Muscle layer of colon (tissue), 2 donors: ENCODE measurements around the gene XRRA1.
A peak's percentile ranks its signal among the peaks of the same experiment; 100 is the strongest.

Experiments
- H3K27ac ChIP-seq: one replicate; pipeline ENCODE4 v1.7.0; 2013; ENCODE audit warnings: low read depth, mild to moderate bottlenecking, low read length, moderate library complexity
- H3K27me3 ChIP-seq, 2 donors: one replicate each; pipeline ENCODE4 v1.7.0; 2013; ENCODE audit warnings: low read length in 2 of 2, mild to moderate bottlenecking in 2 of 2; ENCODE audit not compliant: insufficient read depth in 2 of 2, control insufficient read depth in 1 of 2
- H3K36me3 ChIP-seq: one replicate; pipeline ENCODE4 v1.7.0; 2013; ENCODE audit warnings: mild to moderate bottlenecking, low read length; ENCODE audit not compliant: insufficient read depth
- H3K4me1 ChIP-seq: one replicate; pipeline ENCODE4 v1.7.0; 2013; ENCODE audit warnings: mild to moderate bottlenecking, low read length; ENCODE audit not compliant: insufficient read depth
- H3K4me3 ChIP-seq, 2 donors: one replicate each; pipeline ENCODE4 v1.7.0; 2013; ENCODE audit warnings: low read length in 2 of 2, low read depth in 1 of 2, mild to moderate bottlenecking in 1 of 2, moderate library complexity in 1 of 2
- H3K9ac ChIP-seq: one replicate; pipeline ENCODE4 v1.7.0; 2013; ENCODE audit warnings: low read length
- H3K9me3 ChIP-seq: one replicate; pipeline ENCODE4 v1.7.0; 2013; ENCODE audit warnings: mild to moderate bottlenecking, low read length
- donor health status: abdominal sarcoma.
- donor health status: Adenocarcinoma of cecum.

The XRRA1 gene

DNA sequence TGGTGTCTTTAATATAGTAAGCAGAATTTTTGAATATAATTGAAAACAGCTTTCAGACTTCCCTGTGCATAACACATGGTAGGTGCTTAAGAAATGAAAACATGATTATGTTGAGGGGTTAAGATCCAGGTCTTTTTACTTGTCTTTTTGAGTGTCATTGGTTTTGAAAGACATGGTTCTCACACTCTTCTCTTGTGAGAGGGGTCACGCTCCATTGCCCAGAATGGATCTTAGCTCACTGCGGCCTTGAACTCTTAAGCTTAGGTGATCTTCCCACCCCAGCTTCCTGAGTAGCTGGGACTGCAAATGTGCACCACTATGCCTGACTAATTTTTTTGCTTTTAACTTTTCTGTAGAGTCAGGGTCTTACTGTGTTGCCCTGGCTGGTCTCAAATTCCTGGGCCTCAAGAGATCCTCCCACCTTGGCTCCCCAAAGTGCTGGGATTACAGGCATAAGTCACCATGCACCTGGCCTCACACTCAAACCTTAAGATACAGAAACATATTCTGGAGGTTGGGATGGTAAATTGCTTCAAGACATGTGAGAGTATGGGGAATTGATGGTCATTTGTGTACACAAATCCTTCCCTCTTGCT, 1.6 kb upstream of the XRRA1 start:
- H3K9me3 ChIP-seq, result no peaks in the 10 kb centered on the region
- peaks cover 21% of the 10 kb centered on the region for H3K4me1 ChIP-seq
- no peak overlapping the region for H3K27ac ChIP-seq
- H3K9ac ChIP-seq, result peak overlapping the region; percentile 88
- peak overlapping the region; percentile 67 to 97 for H3K4me3 ChIP-seq
- H3K27me3 ChIP-seq, result no peaks in the 10 kb centered on the region
- H3K36me3 ChIP-seq, result peaks cover 5% of the 10 kb centered on the region

DNA sequence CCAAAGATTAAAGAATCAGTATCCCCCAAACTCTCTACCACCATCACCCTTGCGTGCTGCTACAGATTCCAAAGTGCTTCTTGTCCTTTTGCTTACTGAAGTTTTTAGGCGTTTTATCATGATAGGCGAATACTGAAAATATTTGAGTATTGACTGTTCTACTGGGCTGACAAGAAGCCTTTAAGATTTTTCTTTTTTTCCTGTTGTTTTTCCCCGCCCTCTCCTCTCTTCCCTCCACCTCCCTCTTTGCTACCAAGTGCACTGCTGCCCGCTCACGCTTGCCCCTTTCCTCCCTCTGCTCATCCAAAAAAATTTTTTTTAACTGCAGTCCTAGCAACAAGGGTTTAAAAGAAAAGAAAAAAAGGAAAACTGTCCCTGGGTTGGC, 854 bp upstream of the XRRA1 start:
- no peaks in the 10 kb centered on the region for H3K27me3 ChIP-seq
- H3K36me3 ChIP-seq, result peaks cover 5% of the 10 kb centered on the region
- peak overlapping the region; percentile 35 for H3K27ac ChIP-seq
- H3K4me3 ChIP-seq, result peak overlapping the region; percentile 67 to 97
- no peaks in the 10 kb centered on the region for H3K9me3 ChIP-seq
- peaks cover 21% of the 10 kb centered on the region for H3K4me1 ChIP-seq
- peak overlapping the region; percentile 88 for H3K9ac ChIP-seq

- no peaks in the 10 kb centered on the region for H3K27me3 ChIP-seq
- H3K27ac ChIP-seq, result peak overlapping the region; percentile 19
- H3K36me3 ChIP-seq, result peaks cover 5% of the 10 kb centered on the region
- peak overlapping the region; percentile 67 to 97 for H3K4me3 ChIP-seq
- no peaks in the 10 kb centered on the region for H3K9me3 ChIP-seq
- peaks cover 21% of the 10 kb centered on the region for H3K4me1 ChIP-seq
- H3K9ac ChIP-seq, result peak overlapping the region; percentile 52
Measured at GRCh38 chr11:74948546-74948897, 369 bp downstream of the XRRA1 start.

DNA sequence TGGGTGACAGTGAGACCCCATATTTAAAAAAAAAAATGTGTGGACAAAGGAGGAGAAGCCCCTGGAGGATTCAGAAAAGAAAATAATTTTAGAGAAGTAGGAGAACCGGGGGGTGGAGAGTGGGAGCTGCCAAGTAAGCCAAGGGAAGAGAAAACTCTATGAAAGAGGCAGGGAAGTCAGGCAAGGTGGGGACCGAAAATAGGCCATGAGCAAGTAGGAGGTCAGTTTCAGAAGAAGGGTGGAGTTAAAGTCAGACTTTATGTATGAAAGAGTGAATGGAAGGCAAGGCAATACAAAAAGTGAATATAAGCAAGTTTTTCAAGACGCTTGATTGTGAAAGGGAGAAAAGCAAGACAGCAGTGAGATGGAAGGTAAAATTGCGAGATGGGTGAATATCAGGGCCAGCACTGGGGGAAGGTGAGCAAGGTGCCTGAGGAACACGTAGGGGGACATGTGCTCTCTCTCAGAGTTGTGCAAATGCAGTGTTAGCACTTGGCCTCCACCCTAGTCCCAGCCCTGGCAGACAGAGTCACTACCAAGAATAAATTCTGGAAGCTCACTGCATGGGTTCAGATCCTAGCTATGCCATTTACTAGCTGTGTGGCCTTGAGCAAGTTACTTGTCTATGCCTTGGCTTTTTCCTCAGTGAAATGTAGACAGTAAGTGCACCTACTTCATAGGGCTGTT, 6.7 kb downstream of the XRRA1 start:
- Histone ChIP-seq H3K4me3 (no peak overlapping the region), H3K9me3 (no peaks in the 10 kb centered on the region), H3K9ac (no peak overlapping the region), H3K27ac (no peak overlapping the region), H3K27me3 (no peaks in the 10 kb centered on the region), H3K4me1 (no peaks in the 10 kb centered on the region), H3K36me3 (peaks cover 39% of the 10 kb centered on the region)

- H3K9ac ChIP-seq, result no peak overlapping the region
- no peaks in the 10 kb centered on the region for H3K4me1 ChIP-seq
- peaks cover 46% of the 10 kb centered on the region for H3K36me3 ChIP-seq
- H3K27ac ChIP-seq, result no peak overlapping the region
- no peak overlapping the region for H3K4me3 ChIP-seq
- H3K27me3 ChIP-seq, result no peaks in the 10 kb centered on the region
- no peaks in the 10 kb centered on the region for H3K9me3 ChIP-seq
Measured at GRCh38 chr11:74941492-74941891, 7.4 kb downstream of the XRRA1 start.

DNA sequence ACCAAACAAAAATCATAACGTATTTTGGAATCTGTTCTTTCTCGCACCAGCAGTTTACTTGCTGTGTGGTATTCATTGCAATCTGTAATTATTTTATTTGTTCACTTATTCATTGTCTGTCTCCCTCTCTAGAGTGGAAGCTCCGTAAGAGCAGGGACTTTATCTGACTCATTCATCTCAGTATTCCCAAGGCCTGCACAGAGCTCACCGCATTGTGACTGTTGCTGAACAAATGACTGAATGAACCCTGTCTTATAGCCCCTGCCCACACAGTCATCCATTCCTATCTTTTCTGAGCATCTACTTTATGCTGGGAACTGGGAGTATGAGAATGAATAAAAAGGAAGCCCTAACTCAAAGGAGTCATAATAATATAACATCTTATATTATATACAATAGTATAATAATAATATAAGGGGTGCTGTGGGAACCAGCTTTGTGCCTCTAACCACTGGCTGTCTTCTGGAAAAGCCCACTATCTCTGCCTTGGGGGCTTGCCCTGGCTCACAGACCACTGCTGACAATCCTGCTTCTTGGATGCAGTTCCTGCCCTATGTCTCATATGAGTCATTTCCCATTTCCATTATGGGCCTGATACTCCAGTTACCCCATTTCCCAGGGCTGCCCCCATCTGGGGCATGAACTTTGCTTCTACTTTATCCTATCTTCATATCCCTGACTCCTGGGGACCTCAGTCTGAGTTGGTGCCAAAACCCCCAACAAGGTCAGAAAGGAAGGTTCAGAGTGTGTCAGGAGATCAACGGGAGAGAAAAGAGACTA, 11.0 kb downstream of the XRRA1 start:
- Histone ChIP-seq H3K36me3 (peaks cover 76% of the 10 kb centered on the region), H3K27me3 (no peaks in the 10 kb centered on the region), H3K9me3 (no peaks in the 10 kb centered on the region), H3K9ac (no peak overlapping the region), H3K27ac (no peak overlapping the region), H3K4me3 (no peak overlapping the region), H3K4me1 (no peaks in the 10 kb centered on the region)

- Histone ChIP-seq H3K36me3 (peaks cover 75% of the 10 kb centered on the region), H3K4me1 (no peaks in the 10 kb centered on the region), H3K4me3 (no peak overlapping the region), H3K9me3 (no peaks in the 10 kb centered on the region), H3K27ac (no peak overlapping the region), H3K27me3 (no peaks in the 10 kb centered on the region), H3K9ac (no peak overlapping the region)
Measured at GRCh38 chr11:74936976-74937375, 11.9 kb downstream of the XRRA1 start.

DNA sequence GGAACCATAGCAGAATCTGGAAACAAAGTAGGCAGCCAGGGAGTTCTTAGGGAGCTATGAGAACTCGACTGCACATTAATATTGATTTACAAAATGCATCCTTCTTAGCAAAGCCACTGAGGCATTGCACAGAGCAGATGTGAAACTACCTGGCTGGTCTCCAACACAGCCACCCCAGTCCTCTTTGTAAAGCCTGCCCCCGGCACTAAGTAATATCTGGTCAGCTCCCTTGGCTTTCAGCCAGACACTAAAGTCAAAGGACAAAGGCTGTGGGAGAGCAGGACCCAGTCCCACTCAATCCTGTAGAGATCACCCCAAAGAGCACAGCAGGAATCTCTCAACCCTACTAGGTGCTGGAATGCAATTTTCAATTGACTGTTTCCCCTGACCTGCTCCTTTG, 12.8 kb downstream of the XRRA1 start:
- H3K4me3 ChIP-seq, result no peak overlapping the region
- peaks cover 69% of the 10 kb centered on the region for H3K36me3 ChIP-seq
- H3K9ac ChIP-seq, result no peak overlapping the region
- no peaks in the 10 kb centered on the region for H3K27me3 ChIP-seq
- H3K4me1 ChIP-seq, result no peaks in the 10 kb centered on the region
- H3K9me3 ChIP-seq, result no peaks in the 10 kb centered on the region
- no peak overlapping the region for H3K27ac ChIP-seq

DNA sequence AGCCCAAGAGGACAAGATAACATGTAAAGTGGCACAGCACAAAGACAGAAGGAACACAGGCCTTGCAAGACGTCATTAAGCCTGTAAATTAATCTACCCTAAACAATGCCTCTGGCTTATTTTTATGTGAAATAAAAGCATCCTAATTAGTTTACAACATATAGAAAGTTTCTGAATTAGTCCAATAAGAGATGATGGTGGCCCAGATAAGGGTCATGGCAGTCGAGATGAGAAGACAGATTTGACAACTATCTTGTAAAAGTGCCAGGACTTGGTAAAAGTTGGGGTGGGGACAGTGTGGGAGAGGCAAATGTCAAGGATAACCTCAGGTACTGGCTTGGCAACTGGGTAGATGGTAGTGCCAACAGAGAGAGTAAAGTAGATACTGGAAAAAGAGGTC, 13.6 kb downstream of the XRRA1 start:
- Histone ChIP-seq H3K27ac (no peak overlapping the region), H3K36me3 (peaks cover 62% of the 10 kb centered on the region), H3K27me3 (no peaks in the 10 kb centered on the region), H3K4me3 (no peak overlapping the region), H3K4me1 (no peaks in the 10 kb centered on the region), H3K9ac (no peak overlapping the region), H3K9me3 (no peaks in the 10 kb centered on the region)

DNA sequence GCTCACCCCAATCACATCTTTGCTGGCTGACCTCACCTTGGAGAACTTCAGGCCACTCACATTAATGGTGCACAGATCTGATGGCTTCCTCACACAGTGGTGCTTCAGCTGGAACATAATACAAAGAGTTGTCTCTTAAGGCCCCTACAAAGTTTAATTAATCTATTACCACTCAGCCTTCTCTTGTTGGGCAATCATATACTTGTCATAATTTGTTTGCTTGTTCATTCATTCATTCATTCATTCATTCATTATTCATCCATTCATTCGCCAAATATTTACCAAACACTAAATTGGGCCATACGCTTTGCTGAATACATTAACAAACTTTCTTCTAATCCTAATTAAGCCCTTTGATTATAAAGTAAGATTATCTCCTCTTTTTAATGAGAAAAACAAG, 15.1 kb downstream of the XRRA1 start:
- no peak overlapping the region for H3K27ac ChIP-seq
- H3K4me3 ChIP-seq, result no peak overlapping the region
- H3K27me3 ChIP-seq, result no peaks in the 10 kb centered on the region
- no peaks in the 10 kb centered on the region for H3K9me3 ChIP-seq
- no peak overlapping the region for H3K9ac ChIP-seq
- peaks cover 62% of the 10 kb centered on the region for H3K36me3 ChIP-seq
- no peaks in the 10 kb centered on the region for H3K4me1 ChIP-seq

- Histone ChIP-seq H3K4me1 (no peaks in the 10 kb centered on the region), H3K27ac (no peak overlapping the region), H3K27me3 (no peaks in the 10 kb centered on the region), H3K4me3 (no peak overlapping the region), H3K9ac (no peak overlapping the region), H3K36me3 (peaks cover 61% of the 10 kb centered on the region), H3K9me3 (no peaks in the 10 kb centered on the region)
Measured at GRCh38 chr11:74932797-74933196, 16.1 kb downstream of the XRRA1 start.
